ENCODE measurements around the gene IDI1. TPM values are rescaled to one million over a fixed set of nuclear protein-coding genes. Genes with fewer than 3 reads are reported as not detected.
"Not testable (repeated sequence)": the region's sequence is repeated elsewhere in the genome, so short reads cannot be mapped to it uniquely, and the experiment has no call there.

Gene IDI1
- polyA plus RNA-seq, 3 donors = 15.9 to 54.2 (median 49.9) TPM

DNA sequence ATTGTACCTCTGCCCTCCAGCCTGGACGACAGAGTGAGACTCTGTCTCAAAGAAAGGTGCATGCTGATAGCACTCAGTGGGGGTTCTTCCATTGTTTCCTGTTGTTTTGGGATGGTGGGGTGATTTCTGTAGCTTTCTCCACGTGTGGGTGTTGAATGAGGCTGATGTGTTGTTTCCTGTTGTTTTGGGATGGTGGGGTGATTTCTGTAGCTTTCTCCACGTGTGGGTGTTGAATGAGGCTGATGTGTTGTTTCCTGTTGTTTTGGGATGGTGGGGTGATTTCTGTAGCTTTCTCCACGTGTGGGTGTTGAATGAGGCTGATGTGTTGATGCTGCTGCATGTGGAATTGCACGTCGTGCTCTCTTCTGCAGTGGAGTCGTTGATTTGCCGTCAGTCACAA, 39.0 kb downstream of the IDI1 start:
- WGBS, 3 donors = 69 to 77% (median 70%) methylated on average over 7 to 8 of the region's 8 CpGs
- not testable (repeated sequence) for H3K27ac ChIP-seq (ENCODE audit: low read depth, low read length)

DNA sequence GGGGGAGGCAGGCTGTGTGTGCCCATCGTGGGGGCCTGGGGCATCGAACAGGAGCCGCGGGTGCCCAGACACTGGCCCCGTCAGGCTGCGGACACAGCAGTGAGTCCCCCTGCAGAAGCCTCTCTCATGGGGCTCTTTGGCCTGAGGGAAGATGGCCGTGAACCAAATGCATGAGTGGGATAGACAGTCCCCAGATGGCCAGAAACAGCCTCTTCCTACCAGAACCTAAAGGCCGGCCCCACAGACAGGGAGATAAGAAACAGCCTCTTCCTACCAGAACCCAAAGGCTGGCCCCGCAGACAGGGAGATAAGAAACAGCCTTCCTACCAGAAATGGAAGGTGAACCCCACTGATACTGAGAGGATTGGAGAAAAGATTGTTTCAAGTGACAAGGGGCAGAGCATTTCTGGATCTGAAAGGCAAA, 39.8 kb downstream of the IDI1 start:
- no peak overlapping the region for H3K27ac ChIP-seq (ENCODE audit: low read depth, low read length)
- WGBS, 3 donors = 94 to 96% (median 94%) methylated on average over 9 of the region's 9 CpGs

DNA sequence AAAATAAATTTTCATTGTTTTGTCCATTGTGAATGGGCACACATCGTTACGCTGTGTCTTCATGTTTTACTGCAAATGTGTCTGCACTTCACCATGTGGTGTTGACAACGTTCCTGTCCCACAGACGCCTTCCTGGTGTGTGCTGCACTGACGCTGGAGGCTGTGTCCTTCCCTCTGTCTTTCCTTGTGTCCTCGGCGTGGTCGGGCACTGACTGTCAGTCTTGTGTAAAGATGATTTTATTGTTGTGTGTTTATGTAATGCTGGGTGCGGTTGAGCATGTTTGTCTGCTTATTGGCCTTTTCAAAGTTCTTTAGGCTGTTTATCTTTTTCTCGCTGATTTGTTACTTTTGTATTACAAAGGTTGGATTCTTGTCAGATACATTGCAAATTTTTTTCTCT, 41.3 kb downstream of the IDI1 start:
- no peak overlapping the region for H3K27ac ChIP-seq (ENCODE audit: low read depth, low read length)
- WGBS, 3 donors = 89 to 95% (median 91%) methylated on average over 10 of the region's 10 CpGs

GRCh38 chr10:1006573-1006972, 42.3 kb downstream of the IDI1 start:
- 95 to 98% (median 96%) methylated on average over 9 of the region's 9 CpGs for WGBS, 3 donors

GRCh38 chr10:1003884-1004670, 44.8 kb downstream of the IDI1 start:
- no peak overlapping the region for H3K27ac ChIP-seq (ENCODE audit: low read depth, low read length)
- 96 to 99% (median 97%) methylated on average over 9 of the region's 9 CpGs for WGBS, 3 donors

More at GRCh38 chr10:1006573-1006972, 42.3 kb downstream of the IDI1 start:
- no peak overlapping the region for H3K27ac ChIP-seq (ENCODE audit: low read depth, low read length)

GRCh38 chr10:1002425-1003006, 46.4 kb downstream of the IDI1 start:
- no peak overlapping the region for H3K27ac ChIP-seq (ENCODE audit: low read depth, low read length)
- WGBS, 3 donors = 98% methylated on average over 5 of the region's 5 CpGs

- 83 to 91% (median 88%) methylated on average over 19 of the region's 19 CpGs for WGBS, 3 donors
Observed at GRCh38 chr10:997266-998022, 51.5 kb downstream of the IDI1 start.

GRCh38 chr10:996031-996430, 52.9 kb downstream of the IDI1 start:
- 97% methylated on average over 12 of the region's 12 CpGs for WGBS, 3 donors

More at GRCh38 chr10:997266-998022, 51.5 kb downstream of the IDI1 start:
- H3K27ac ChIP-seq (ENCODE audit: low read depth, low read length) = no peak overlapping the region

GRCh38 chr10:995559-995926, 53.4 kb downstream of the IDI1 start:
- no peak overlapping the region for H3K27ac ChIP-seq (ENCODE audit: low read depth, low read length)
- WGBS, 3 donors = 90 to 91% (median 90%) methylated on average over 7 of the region's 7 CpGs

More at GRCh38 chr10:996031-996430, 52.9 kb downstream of the IDI1 start:
- H3K27ac ChIP-seq (ENCODE audit: low read depth, low read length) = no peak overlapping the region

GRCh38 chr10:994836-995558, 53.9 kb downstream of the IDI1 start:
- WGBS, 3 donors = 92 to 97% (median 93%) methylated on average over 6 of the region's 6 CpGs
- H3K27ac ChIP-seq (ENCODE audit: low read depth, low read length) = no peak overlapping the region

DNA sequence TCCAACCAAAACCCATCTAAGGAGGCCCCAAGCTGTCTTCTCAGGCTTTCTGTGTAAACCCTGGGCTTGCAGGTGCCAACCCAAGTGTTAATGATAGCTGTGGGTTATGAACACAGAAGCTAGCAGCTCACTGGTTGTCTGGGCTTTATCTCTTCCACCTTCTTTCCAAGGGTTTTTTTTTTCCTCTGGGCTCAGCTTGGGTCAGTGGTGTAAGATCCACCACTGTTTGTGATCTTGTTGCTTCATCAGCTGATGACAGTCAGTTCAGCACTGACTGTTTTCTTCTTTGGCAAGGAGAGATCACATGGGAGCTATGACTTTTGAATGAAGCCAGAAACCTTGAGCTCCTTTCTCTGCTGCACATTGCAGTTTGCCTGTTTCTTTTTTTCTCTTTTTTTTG, 56.0 kb downstream of the IDI1 start:
- no peak overlapping the region for H3K27ac ChIP-seq (ENCODE audit: low read depth, low read length)

GRCh38 chr10:992467-992866, 56.5 kb downstream of the IDI1 start:
- no peak overlapping the region for H3K27ac ChIP-seq (ENCODE audit: low read depth, low read length)
- 93 to 98% (median 94%) methylated on average over 6 of the region's 6 CpGs for WGBS, 3 donors

DNA sequence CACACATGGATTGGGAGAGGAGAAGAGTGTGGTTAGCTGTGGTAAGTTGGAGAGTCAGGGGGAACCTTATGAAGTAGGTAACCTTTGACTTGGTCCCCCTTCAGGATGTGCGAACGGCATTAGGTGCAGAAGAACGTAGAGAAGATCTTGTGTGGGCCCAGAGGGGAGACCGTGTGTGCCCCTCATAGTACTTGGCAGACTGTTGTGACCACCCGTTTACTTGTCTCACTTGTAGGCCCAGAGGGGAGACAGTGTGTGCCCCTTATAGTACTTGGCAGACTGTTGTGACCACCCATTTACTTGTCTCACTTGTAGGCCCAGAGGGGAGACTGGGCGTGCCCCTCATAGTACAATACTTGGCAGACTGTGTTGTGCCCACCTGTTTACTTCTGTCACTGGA, 58.1 kb downstream of the IDI1 start:
- WGBS, 3 donors = 87 to 95% (median 94%) methylated on average over 6 of the region's 6 CpGs

More for the DNA sequence above, 58.1 kb downstream of the IDI1 start:
- no peak overlapping the region for H3K27ac ChIP-seq (ENCODE audit: low read depth, low read length)

Other genes starting within 250 kb of the IDI1 start
- gene LARP4B, start 117.4 kb downstream of the IDI1 start, polyA plus RNA-seq = 10 to 100 TPM in 1 of 3 donors, 1 to 10 TPM in 2; 7.5 to 15.4 (median 8.8) TPM
- gene GTPBP4, start 60.7 kb downstream of the IDI1 start, polyA plus RNA-seq = 10 to 100 TPM; 17.3 to 52.3 (median 23.1) TPM
- gene IDI2, start 23.3 kb downstream of the IDI1 start, polyA plus RNA-seq = under 1 TPM in 1 of 3 donors, not detected in 2; 0.07 TPM
- gene WDR37, start 7.3 kb upstream of the IDI1 start, polyA plus RNA-seq = 1 to 10 TPM; 4.2 to 7.6 (median 7.5) TPM

All from adipose tissue (tissue), 3 donors.